ENCODE measurements around the gene DHRS3. TPM values are rescaled to one million over a fixed set of nuclear protein-coding genes. Genes with fewer than 3 reads are reported as not detected.

Gene DHRS3
- total RNA-seq, 1 experiment from 2014 or later: 87.0 TPM

- TF ChIP-seq POLR2A (IDR thresholded peaks at IDR 0.05; ENCODE audit: borderline replicate concordance, extremely low read depth, insufficient read depth, insufficient read length) (no peak), ZBTB33 (IDR thresholded peaks at IDR 0.05; ENCODE audit: extremely low read depth, insufficient replicate concordance, low read length) (no peak)
These were observed 4.5 kb upstream of the DHRS3 start (continued) for GRCh38 chr1:12622506-12622905.

DNA sequence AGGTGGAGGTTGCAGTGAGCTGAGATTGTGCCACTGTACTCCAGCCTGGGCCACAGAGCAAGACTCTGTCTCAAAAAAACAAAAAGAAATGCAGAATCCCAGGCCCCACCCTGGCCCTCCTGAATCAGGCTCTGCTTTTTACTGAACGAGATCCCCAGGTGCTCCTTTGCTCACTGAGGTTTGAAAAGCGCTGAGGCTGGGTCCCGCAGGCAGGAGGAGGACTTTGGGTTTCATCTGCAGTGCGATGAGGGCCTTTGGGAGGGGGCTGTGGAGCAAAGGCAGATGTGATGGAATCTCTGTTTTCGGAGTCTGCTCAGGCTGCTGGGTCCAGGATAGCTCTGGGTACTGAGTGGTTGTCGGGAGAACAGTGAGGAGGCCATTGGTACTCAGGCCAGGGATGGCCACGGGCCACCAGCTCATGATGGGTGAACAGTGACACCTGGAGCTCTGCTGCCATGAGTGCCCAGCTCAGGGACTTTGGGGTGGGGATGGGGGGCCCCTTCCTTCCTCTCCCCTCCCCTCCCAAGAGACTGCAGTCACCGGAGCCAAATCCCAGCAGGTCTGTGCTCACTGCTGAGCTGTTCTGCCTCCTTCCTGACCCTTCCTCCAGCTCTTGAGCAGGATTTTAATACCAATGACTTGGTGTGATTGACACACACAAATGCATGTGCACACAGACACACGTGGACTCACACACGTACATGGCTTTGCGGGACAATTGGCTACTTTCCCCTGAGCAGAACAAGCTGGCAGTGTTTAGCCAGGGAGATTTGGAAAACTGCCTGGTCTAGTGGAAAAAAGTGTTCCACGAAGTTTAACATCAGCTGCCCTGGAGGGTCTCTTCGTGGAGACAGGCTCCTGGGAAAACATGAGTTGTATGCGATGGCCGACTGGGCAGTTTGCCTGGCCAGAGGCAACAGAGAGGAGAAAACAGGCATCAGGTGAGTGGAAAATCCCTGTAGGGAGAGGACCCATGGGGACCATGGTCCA, 3.6 kb upstream of the DHRS3 start:
- no peaks in the 10 kb centered on the region for H3K27me3 ChIP-seq (ENCODE audit: insufficient read depth, low read length)
- no peak overlapping the region for H3K4me2 ChIP-seq (ENCODE audit: low read length)
- H3K4me3 ChIP-seq (replicated peaks in 1 of 2; ENCODE audit: low read depth in 1 of 2, low read length in 2 of 2): no peak overlapping the region
- H3K27ac ChIP-seq (ENCODE audit: low read depth, low read length): no peak overlapping the region
- H4K20me1 ChIP-seq (ENCODE audit: insufficient read depth): no peaks in the 10 kb centered on the region
- peaks cover 8% of the 10 kb centered on the region; the same call in 1 of the 2 replicates for H3K79me2 ChIP-seq (ENCODE audit: insufficient read depth, low read length)
- no peaks in the 10 kb centered on the region for H3K9me2 ChIP-seq (ENCODE audit: insufficient read depth)
- BruUV-seq (replicated peaks): no TSS peak
- no peaks in the 10 kb centered on the region for H3K36me3 ChIP-seq (ENCODE audit: control insufficient read depth in 1 of 2, insufficient read depth in 2 of 2, low read length in 2 of 2)
- H3K9ac ChIP-seq (ENCODE audit: low read length): no peak overlapping the region
- ChIA-PET CTCF (interaction anchor here (1.0 to 5.2 kb wide), 3 partner anchors 308 to 350 kb away, joined by 3 to 42 read pairs (median 4); no protein-coding TSS in a partner anchor), RAD21 (ENCODE audit: low non-redundant PET in 1 of 2, low total read pairs in 2 of 2, uncharacterized antibody in 2 of 2, unreplicated experiment in 2 of 2) (no interaction called here), POLR2A (no interaction called here)
- H3K4me1 ChIP-seq (ENCODE audit: control insufficient read depth in 1 of 2, insufficient read depth in 2 of 2, low read length in 2 of 2): peaks cover 18 to 32% of the 10 kb centered on the region in 2 experiments
- H3K9me3 ChIP-seq (ENCODE audit: control insufficient read depth in 1 of 2, insufficient read depth in 1 of 2, low read depth in 1 of 2, low read length in 2 of 2): no peaks in the 10 kb centered on the region
- intact Hi-C loops (cut with micrococcal nuclease): no loop called here
- ATAC-seq (no peak), DNase-seq (ENCODE audit: low read depth, low spot score) (no peak)
- H2AFZ ChIP-seq (ENCODE audit: low read depth, low read length, poor library complexity, severe bottlenecking): no peak overlapping the region
- TF ChIP-seq EZH2phosphoT487 (IDR thresholded peaks at IDR 0.05; ENCODE audit: borderline replicate concordance) (no peak), CTCF (IDR thresholded peaks at IDR 0.05 in 2 of 3, conservative IDR thresholded peaks at IDR 0.05 in 1 of 3; ENCODE audit: borderline replicate concordance in 1 of 3, insufficient read depth in 1 of 3, low read depth in 2 of 3, low read length in 2 of 3) (no peak), SP1 (IDR thresholded peaks at IDR 0.05; ENCODE audit: low read depth) (no peak), SIN3A (IDR thresholded peaks at IDR 0.05; ENCODE audit: low read depth) (no peak), ZFX (IDR thresholded peaks at IDR 0.05) (no peak), YY1 (IDR thresholded peaks at IDR 0.05; ENCODE audit: extremely low read depth, insufficient replicate concordance, low read depth, low read length) (no peak), EGR1 (IDR thresholded peaks at IDR 0.05; ENCODE audit: low read depth) (no peak), MAX (IDR thresholded peaks at IDR 0.05) (no peak), RAD21 (IDR thresholded peaks at IDR 0.05; ENCODE audit: low read depth) (no peak), FOSL1 (IDR thresholded peaks at IDR 0.05; ENCODE audit: low read depth) (no peak), ELF1 (IDR thresholded peaks at IDR 0.05; ENCODE audit: borderline replicate concordance, low read depth) (no peak), CEBPB (IDR thresholded peaks at IDR 0.05; ENCODE audit: low read depth) (no peak)
- TF ChIP-seq, protein P1, sequence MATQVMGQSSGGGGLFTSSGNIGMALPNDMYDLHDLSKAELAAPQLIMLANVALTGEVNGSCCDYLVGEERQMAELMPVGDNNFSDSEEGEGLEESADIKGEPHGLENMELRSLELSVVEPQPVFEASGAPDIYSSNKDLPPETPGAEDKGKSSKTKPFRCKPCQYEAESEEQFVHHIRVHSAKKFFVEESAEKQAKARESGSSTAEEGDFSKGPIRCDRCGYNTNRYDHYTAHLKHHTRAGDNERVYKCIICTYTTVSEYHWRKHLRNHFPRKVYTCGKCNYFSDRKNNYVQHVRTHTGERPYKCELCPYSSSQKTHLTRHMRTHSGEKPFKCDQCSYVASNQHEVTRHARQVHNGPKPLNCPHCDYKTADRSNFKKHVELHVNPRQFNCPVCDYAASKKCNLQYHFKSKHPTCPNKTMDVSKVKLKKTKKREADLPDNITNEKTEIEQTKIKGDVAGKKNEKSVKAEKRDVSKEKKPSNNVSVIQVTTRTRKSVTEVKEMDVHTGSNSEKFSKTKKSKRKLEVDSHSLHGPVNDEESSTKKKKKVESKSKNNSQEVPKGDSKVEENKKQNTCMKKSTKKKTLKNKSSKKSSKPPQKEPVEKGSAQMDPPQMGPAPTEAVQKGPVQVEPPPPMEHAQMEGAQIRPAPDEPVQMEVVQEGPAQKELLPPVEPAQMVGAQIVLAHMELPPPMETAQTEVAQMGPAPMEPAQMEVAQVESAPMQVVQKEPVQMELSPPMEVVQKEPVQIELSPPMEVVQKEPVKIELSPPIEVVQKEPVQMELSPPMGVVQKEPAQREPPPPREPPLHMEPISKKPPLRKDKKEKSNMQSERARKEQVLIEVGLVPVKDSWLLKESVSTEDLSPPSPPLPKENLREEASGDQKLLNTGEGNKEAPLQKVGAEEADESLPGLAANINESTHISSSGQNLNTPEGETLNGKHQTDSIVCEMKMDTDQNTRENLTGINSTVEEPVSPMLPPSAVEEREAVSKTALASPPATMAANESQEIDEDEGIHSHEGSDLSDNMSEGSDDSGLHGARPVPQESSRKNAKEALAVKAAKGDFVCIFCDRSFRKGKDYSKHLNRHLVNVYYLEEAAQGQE (IDR thresholded peaks at IDR 0.05; ENCODE audit: low read depth): no peak
- TF ChIP-seq, protein P2, sequence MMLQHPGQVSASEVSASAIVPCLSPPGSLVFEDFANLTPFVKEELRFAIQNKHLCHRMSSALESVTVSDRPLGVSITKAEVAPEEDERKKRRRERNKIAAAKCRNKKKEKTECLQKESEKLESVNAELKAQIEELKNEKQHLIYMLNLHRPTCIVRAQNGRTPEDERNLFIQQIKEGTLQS (IDR thresholded peaks at IDR 0.05): no peak

Data from HCT116 (cell line).